ENCODE measurements around the gene TP53I11. TPM values are rescaled to one million over a fixed set of nuclear protein-coding genes. Genes with fewer than 3 reads are reported as not detected.

Gene TP53I11
- total RNA-seq, 1 experiment from 2014 or later = 94.2 TPM

- no peak for TF ChIP-seq CTCF (conservative IDR thresholded peaks at IDR 0.05)
- DNase-seq = no peak
- Histone ChIP-seq H4K5ac (ENCODE audit: insufficient read length, low read depth, low read length) (no peak overlapping the region), H3K79me1 (ENCODE audit: insufficient read depth, low read depth, low read length, poor library complexity, severe bottlenecking) (no peaks in the 10 kb centered on the region), H3K4me2 (ENCODE audit: insufficient read depth, insufficient read length, low read length) (no peak overlapping the region), H3K56ac (ENCODE audit: insufficient read length, low read depth, low read length) (no peak overlapping the region), H4K91ac (ENCODE audit: insufficient read length, low read depth, low read length) (no peak overlapping the region), H2BK12ac (ENCODE audit: insufficient read length, low read depth, low read length) (no peak overlapping the region), H2BK5ac (ENCODE audit: insufficient read length, low read length) (no peak overlapping the region), H4K20me1 (ENCODE audit: control insufficient read depth, insufficient read depth, insufficient read length) (no peaks in the 10 kb centered on the region), H2AFZ (ENCODE audit: low read length) (no peak overlapping the region), H3K79me2 (ENCODE audit: insufficient read depth, low read length) (no peaks in the 10 kb centered on the region), H3K18ac (ENCODE audit: insufficient read length, low read depth, low read length) (no peak overlapping the region), H3K9ac (ENCODE audit: extremely low read depth, insufficient read length, low read length) (no peak overlapping the region), H3K23me2 (ENCODE audit: insufficient read length, low read depth, low read length, poor library complexity, severe bottlenecking) (no peaks in the 10 kb centered on the region), H2BK15ac (ENCODE audit: low read depth, low read length) (no peak overlapping the region), H3K4me1 (ENCODE audit: insufficient read depth, low read length) (peaks cover 2% of the 10 kb centered on the region; the same call in 1 of the 2 replicates), H2BK120ac (ENCODE audit: low read depth, low read length, poor library complexity, severe bottlenecking) (no peak overlapping the region), H2AK5ac (ENCODE audit: insufficient read length, low read length) (no peak overlapping the region), H3K14ac (ENCODE audit: insufficient read depth, low read length) (no peak overlapping the region), H2BK20ac (ENCODE audit: low read depth, low read length, poor library complexity, severe bottlenecking) (no peak overlapping the region), H3K23ac (ENCODE audit: insufficient read length, low read depth, low read length) (no peak overlapping the region), H3K27ac (ENCODE audit: insufficient read length, low read depth, low read length) (no peak overlapping the region), H3K27me3 (ENCODE audit: insufficient read depth, low read length) (no peaks in the 10 kb centered on the region), H3K4ac (ENCODE audit: low read depth, low read length) (no peak overlapping the region), H4K8ac (replicated peaks; ENCODE audit: insufficient read length, low read depth, low read length) (no peak overlapping the region), H3K9me3 (ENCODE audit: control insufficient read depth, low read depth, low read length) (no peaks in the 10 kb centered on the region), H3T11ph (ENCODE audit: low read length) (no peak overlapping the region)
- Mint-ChIP-seq H3K4me1 (peaks cover 26 to 55% of the 10 kb centered on the region in 2 experiments), H3K9me3 (no peaks in the 10 kb centered on the region), H3K36me3 (ENCODE audit: insufficient read depth in 1 of 3, low read depth in 3 of 3) (peaks cover 2 to 29% (median 20%) of the 10 kb centered on the region in 3 experiments; a peak in 6 of 7 replicates), H3K27ac (no peak overlapping the region), H3K27me3 (ENCODE audit: low read depth) (peaks cover 6% of the 10 kb centered on the region), H3K4me3 (no peak overlapping the region)
- no CpG with 5 or more reads among the region's 13 CpGs for WGBS (ENCODE audit: extremely low coverage, insufficient read length, low lambda C conversion rate)
Measured at GRCh38 chr11:44934735-44935250, 15.9 kb downstream of the TP53I11 start.
